Tibial artery (tissue), 4 donors: ENCODE results near the gene GPR61.

Source experiments
- DNase-seq, 2 donors: peaks; one replicate each; pipeline ENCODE4 v3.0.0-alpha.2; 2019
- H3K27ac ChIP-seq, 2 donors: fragments of 200-600 bp; sonication (generic) in 1 of 2; 1 replicate in 1 of 2; 2 replicates in 1 of 2; pipeline ENCODE4 v1.5.1; 2018 to 2019; ENCODE audit warnings: mild to moderate bottlenecking in 1 of 2
- H3K27me3 ChIP-seq, 2 donors: fragments of 200-600 bp; sonication (generic) in 1 of 2; one replicate each; pipeline versions ENCODE4 v1.5.1 to v1.6.0; 2016 to 2019
- H3K36me3 ChIP-seq, 3 donors: fragments of 200-600 bp; sonication (generic) in 2 of 3; one replicate each; pipeline ENCODE4 v1.5.1; 2016 to 2019; ENCODE audit warnings: mild to moderate bottlenecking in 2 of 3
- H3K4me1 ChIP-seq, 4 donors: fragments of 200-600 bp; sonication (generic) in 2 of 4; 1 replicate in 3 of 4; 2 replicates in 1 of 4; pipeline ENCODE4 v1.5.1; 2016 to 2019
- H3K4me3 ChIP-seq, 2 donors: fragments of 200-600 bp; sonication (generic) in 1 of 2; 1 replicate in 1 of 2; 2 replicates in 1 of 2; pipeline ENCODE4 v1.5.1; 2018 to 2019; ENCODE audit warnings: mild to moderate bottlenecking in 2 of 2
- H3K9me3 ChIP-seq, 3 donors: fragments of 200-600 bp; sonication (generic) in 1 of 3; one replicate each; pipeline ENCODE4 v1.5.1; 2016 to 2019
- CTCF ChIP-seq, 2 experiments: fragments of 200-600 bp in 1 of 2; fragments of 450-650 bp in 1 of 2; IDR thresholded peaks; one replicate each; pipeline ENCODE4 v1.5.1; 2017 to 2019; ENCODE audit warnings: antibody characterized with exemption in 2 of 2, mild to moderate bottlenecking in 1 of 2, moderate library complexity in 1 of 2
- intact Hi-C: fragments of 100-400 bp; cut with DNase I; formaldehyde crosslinking; loops from one replicate; pipeline ENCODE4 v1.15.0; 2023; ENCODE audit warnings: low total_unique reads

The GPR61 gene

GRCh38 chr1:109513110-109513710 is 26.5 kb upstream of the GPR61 start:
- DNase-seq, result no peak
- Histone ChIP-seq H3K27ac (no peak overlapping the region), H3K4me3 (no peak overlapping the region), H3K36me3 (no peaks in the 10 kb centered on the region), H3K9me3 (no peaks in the 10 kb centered on the region), H3K27me3 (no peaks in the 10 kb centered on the region), H3K4me1 (peaks cover 0 to 20% (median 16%) of the 10 kb centered on the region in 4 donors)
- TF ChIP-seq CTCF (IDR thresholded peaks at IDR 0.05), result no peak
- intact Hi-C loops, result no loop called here

- no peak for DNase-seq
- intact Hi-C loops, result no loop called here
- Histone ChIP-seq H3K27me3 (no peaks in the 10 kb centered on the region), H3K4me1 (peaks cover 0 to 8% (median 7%) of the 10 kb centered on the region in 4 donors), H3K36me3 (no peaks in the 10 kb centered on the region), H3K4me3 (no peak overlapping the region), H3K27ac (no peak overlapping the region), H3K9me3 (no peaks in the 10 kb centered on the region)
- TF ChIP-seq CTCF (IDR thresholded peaks at IDR 0.05), result no peak
These were observed 24.8 kb upstream of the GPR61 start for GRCh38 chr1:109514846-109515245.

- H3K9me3 ChIP-seq, result no peaks in the 10 kb centered on the region
- no peaks in the 10 kb centered on the region for H3K4me1 ChIP-seq
- H3K27me3 ChIP-seq, result peaks cover 0 to 3% of the 10 kb centered on the region in 2 donors
- DNase-seq, result no peak
- TF ChIP-seq CTCF (IDR thresholded peaks at IDR 0.05), result no peak
- intact Hi-C loops, result no loop called here
- H3K36me3 ChIP-seq, result no peaks in the 10 kb centered on the region
- no peak overlapping the region for H3K27ac ChIP-seq
- no peak overlapping the region for H3K4me3 ChIP-seq
These were observed 22.8 kb upstream of the GPR61 start for GRCh38 chr1:109516872-109517271.

- Histone ChIP-seq H3K4me3 (no peak overlapping the region), H3K36me3 (no peaks in the 10 kb centered on the region), H3K9me3 (no peaks in the 10 kb centered on the region), H3K4me1 (no peaks in the 10 kb centered on the region), H3K27ac (no peak overlapping the region), H3K27me3 (peaks cover 0 to 3% of the 10 kb centered on the region in 2 donors)
- intact Hi-C loops, result no loop called here
- DNase-seq, result no peak
- no peak for TF ChIP-seq CTCF (IDR thresholded peaks at IDR 0.05)
These were observed 22.3 kb upstream of the GPR61 start for GRCh38 chr1:109517337-109517736.

- intact Hi-C loops, result no loop called here
- no peaks in the 10 kb centered on the region for H3K4me1 ChIP-seq
- no peak overlapping the region for H3K4me3 ChIP-seq
- H3K9me3 ChIP-seq, result no peaks in the 10 kb centered on the region
- H3K27ac ChIP-seq, result no peak overlapping the region
- no peak for DNase-seq
- TF ChIP-seq CTCF (IDR thresholded peaks at IDR 0.05), result no peak
- H3K36me3 ChIP-seq, result no peaks in the 10 kb centered on the region
- peaks cover 0 to 9% of the 10 kb centered on the region in 2 donors for H3K27me3 ChIP-seq
These were observed 18.4 kb upstream of the GPR61 start for GRCh38 chr1:109521002-109521951.
